Measurements from ENCODE around the gene GAGE12E. TPM values are rescaled to one million over a fixed set of nuclear protein-coding genes. Genes with fewer than 3 reads are reported as not detected.
"Not testable (repeated sequence)": the region's sequence is repeated elsewhere in the genome, so short reads cannot be mapped to it uniquely, and the experiment has no call there.

GAGE12E gene
- not detected for polyA plus RNA-seq

- H3K9me3 Mint-ChIP-seq; H3K4me3 Mint-ChIP-seq; H3K27me3 Mint-ChIP-seq (ENCODE audit: low read depth in 3 of 3); H3K36me3 Mint-ChIP-seq; H3K27ac Mint-ChIP-seq; DNase-seq; H3K4me1 Mint-ChIP-seq: not testable (repeated sequence)
Observed at GRCh38 chrX:49550989-49551388, at the start of gene GAGE12E. Gene GAGE12E (plus strand): TSS chrX:49551289. CDS start chrX:49552444, 1,155 bp downstream.

- not testable (repeated sequence) for H3K9me3 Mint-ChIP-seq
Observed at GRCh38 chrX:49531877-49532276, 19.2 kb upstream of the GAGE12E start, which contains the start of gene GAGE12C. Gene GAGE12C (plus strand): TSS chrX:49532177. CDS start chrX:49533332, 1,155 bp downstream.

DNA sequence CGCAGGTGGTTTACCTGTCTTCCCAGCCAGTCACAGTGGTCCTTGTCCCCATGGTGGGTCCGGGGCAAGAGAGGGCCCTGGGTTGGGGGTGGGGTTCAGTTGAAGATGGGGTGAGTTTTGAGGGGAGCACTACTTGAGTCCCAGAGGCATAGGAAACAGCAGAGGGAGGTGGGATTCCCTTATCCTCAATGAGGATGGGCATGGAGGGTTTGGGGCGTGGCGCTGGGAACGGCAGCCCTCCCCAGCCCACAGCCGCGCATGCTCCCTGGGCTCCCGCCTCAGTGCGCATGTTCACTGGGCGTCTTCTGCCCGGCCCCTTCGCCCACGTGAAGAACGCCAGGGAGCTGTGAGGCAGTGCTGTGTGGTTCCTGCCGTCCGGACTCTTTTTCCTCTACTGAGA is 9.7 kb upstream of the GAGE12E start, which contains the start of gene GAGE12D:
Gene GAGE12D, plus strand, starts transcription at position 301 of the 400 bp plus-strand sequence. CDS start 1,155 bp downstream, outside the sequence.
- H3K27ac Mint-ChIP-seq; H3K27me3 Mint-ChIP-seq (ENCODE audit: low read depth in 3 of 3); DNase-seq; H3K9me3 Mint-ChIP-seq; H3K4me3 Mint-ChIP-seq; H3K36me3 Mint-ChIP-seq; H3K4me1 Mint-ChIP-seq: not testable (repeated sequence)

More at GRCh38 chrX:49531877-49532276, 19.2 kb upstream of the GAGE12E start, which contains the start of gene GAGE12C:
- not testable (repeated sequence) for H3K27me3 Mint-ChIP-seq (ENCODE audit: low read depth in 3 of 3); H3K4me1 Mint-ChIP-seq; H3K36me3 Mint-ChIP-seq; H3K27ac Mint-ChIP-seq; H3K4me3 Mint-ChIP-seq; DNase-seq

DNA sequence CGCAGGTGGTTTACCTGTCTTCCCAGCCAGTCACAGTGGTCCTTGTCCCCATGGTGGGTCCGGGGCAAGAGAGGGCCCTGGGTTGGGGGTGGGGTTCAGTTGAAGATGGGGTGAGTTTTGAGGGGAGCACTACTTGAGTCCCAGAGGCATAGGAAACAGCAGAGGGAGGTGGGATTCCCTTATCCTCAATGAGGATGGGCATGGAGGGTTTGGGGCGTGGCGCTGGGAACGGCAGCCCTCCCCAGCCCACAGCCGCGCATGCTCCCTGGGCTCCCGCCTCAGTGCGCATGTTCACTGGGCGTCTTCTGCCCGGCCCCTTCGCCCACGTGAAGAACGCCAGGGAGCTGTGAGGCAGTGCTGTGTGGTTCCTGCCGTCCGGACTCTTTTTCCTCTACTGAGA is 9.5 kb downstream of the GAGE12E start, which contains the start of gene GAGE12F:
Gene GAGE12F, plus strand, starts transcription at position 301 of the 400 bp plus-strand sequence. CDS start 1,155 bp downstream, outside the sequence.
- not testable (repeated sequence) for H3K9me3 Mint-ChIP-seq; DNase-seq; H3K36me3 Mint-ChIP-seq; H3K4me3 Mint-ChIP-seq; H3K27ac Mint-ChIP-seq; H3K27me3 Mint-ChIP-seq (ENCODE audit: low read depth in 3 of 3); H3K4me1 Mint-ChIP-seq

GRCh38 chrX:49568728-49569127 is 17.6 kb downstream of the GAGE12E start:
- not testable (repeated sequence) for H3K9me3 Mint-ChIP-seq; H3K4me1 Mint-ChIP-seq; H3K36me3 Mint-ChIP-seq; H3K4me3 Mint-ChIP-seq; H3K27ac Mint-ChIP-seq; H3K27me3 Mint-ChIP-seq (ENCODE audit: low read depth in 3 of 3); DNase-seq

DNA sequence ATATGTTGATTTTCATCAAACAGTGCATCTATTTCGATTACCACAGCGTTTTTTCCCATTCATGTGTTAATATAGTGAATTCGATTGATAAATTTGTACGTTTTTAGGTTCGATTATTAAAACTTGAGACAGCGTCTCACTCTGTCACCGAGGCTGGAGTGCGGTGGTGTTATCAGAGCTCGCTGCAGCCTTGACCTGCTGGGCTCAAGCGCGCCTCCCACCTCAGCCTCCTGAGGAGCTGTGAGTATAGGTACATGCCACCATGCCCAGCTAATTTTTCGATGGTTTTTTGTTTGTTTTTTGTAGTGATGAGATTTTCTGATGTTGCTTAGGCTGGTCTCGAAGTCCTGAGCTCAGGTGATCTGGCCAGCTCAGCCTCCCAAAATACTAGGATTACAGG is 18.1 kb downstream of the GAGE12E start:
- not testable (repeated sequence) for H3K36me3 Mint-ChIP-seq; H3K4me3 Mint-ChIP-seq; H3K9me3 Mint-ChIP-seq; H3K27ac Mint-ChIP-seq; H3K4me1 Mint-ChIP-seq; DNase-seq; H3K27me3 Mint-ChIP-seq (ENCODE audit: low read depth in 3 of 3)

GRCh38 chrX:49570100-49570499 is 19.0 kb downstream of the GAGE12E start, which contains the start of gene GAGE12G:
Gene GAGE12G (plus strand): TSS chrX:49570400. CDS start chrX:49571555, 1,155 bp downstream.
- not testable (repeated sequence) for H3K27ac Mint-ChIP-seq; H3K4me3 Mint-ChIP-seq; DNase-seq; H3K36me3 Mint-ChIP-seq; H3K4me1 Mint-ChIP-seq; H3K9me3 Mint-ChIP-seq; H3K27me3 Mint-ChIP-seq (ENCODE audit: low read depth in 3 of 3)

DNA sequence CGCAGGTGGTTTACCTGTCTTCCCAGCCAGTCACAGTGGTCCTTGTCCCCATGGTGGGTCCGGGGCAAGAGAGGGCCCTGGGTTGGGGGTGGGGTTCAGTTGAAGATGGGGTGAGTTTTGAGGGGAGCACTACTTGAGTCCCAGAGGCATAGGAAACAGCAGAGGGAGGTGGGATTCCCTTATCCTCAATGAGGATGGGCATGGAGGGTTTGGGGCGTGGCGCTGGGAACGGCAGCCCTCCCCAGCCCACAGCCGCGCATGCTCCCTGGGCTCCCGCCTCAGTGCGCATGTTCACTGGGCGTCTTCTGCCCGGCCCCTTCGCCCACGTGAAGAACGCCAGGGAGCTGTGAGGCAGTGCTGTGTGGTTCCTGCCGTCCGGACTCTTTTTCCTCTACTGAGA is 28.6 kb downstream of the GAGE12E start, which contains the start of gene GAGE12H:
Gene GAGE12H, plus strand, starts transcription at position 301 of the 400 bp plus-strand sequence. CDS start 1,155 bp downstream, outside the sequence.
- H3K4me3 Mint-ChIP-seq; H3K4me1 Mint-ChIP-seq; H3K27ac Mint-ChIP-seq; H3K27me3 Mint-ChIP-seq (ENCODE audit: low read depth in 3 of 3); DNase-seq; H3K9me3 Mint-ChIP-seq; H3K36me3 Mint-ChIP-seq: not testable (repeated sequence)

DNA sequence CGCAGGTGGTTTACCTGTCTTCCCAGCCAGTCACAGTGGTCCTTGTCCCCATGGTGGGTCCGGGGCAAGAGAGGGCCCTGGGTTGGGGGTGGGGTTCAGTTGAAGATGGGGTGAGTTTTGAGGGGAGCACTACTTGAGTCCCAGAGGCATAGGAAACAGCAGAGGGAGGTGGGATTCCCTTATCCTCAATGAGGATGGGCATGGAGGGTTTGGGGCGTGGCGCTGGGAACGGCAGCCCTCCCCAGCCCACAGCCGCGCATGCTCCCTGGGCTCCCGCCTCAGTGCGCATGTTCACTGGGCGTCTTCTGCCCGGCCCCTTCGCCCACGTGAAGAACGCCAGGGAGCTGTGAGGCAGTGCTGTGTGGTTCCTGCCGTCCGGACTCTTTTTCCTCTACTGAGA is 38.1 kb downstream of the GAGE12E start, which contains the start of gene GAGE2A:
Gene GAGE2A, plus strand, starts transcription at position 301 of the 400 bp plus-strand sequence. CDS start 1,155 bp downstream, outside the sequence.
- not testable (repeated sequence) for H3K9me3 Mint-ChIP-seq; H3K36me3 Mint-ChIP-seq; H3K4me3 Mint-ChIP-seq; DNase-seq; H3K27me3 Mint-ChIP-seq (ENCODE audit: low read depth in 3 of 3); H3K27ac Mint-ChIP-seq; H3K4me1 Mint-ChIP-seq

DNA sequence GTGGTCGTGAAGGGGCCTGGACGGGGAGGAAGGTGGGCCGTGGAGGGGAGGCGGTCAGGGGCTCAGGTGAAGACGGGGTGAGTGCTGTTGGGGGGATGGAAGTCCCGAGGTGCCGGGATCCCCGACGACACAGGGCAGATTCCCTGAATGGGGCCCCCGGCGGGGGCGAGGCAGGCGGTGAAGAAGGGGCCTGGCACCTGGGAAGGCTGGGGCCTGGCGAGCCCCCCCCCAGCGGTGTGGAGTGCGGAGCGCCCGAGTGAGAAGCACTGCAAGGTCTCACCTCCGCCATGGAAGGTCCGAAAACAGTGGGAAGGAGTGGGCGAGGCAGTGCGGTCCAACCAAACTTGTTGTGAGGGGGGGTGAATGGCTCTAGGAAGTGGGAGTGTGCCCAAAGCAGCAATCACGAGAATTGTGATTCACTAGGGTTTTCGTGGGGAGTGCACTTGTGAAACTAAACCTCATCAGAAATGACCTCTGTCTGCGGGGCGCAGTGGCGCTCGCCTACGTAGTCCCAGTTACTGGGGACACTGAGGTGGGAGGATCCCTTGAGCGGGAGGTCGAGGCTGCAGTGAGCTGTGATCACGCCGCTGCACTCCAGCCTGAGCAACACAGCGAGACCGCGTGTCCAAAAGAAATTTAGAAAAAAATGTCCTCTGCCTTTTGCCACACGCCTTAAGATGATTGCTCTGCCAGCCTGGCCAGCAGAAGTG is 38.8 kb downstream of the GAGE12E start:
- H3K27ac Mint-ChIP-seq; H3K4me3 Mint-ChIP-seq; H3K36me3 Mint-ChIP-seq; H3K4me1 Mint-ChIP-seq; H3K27me3 Mint-ChIP-seq (ENCODE audit: low read depth in 3 of 3); H3K9me3 Mint-ChIP-seq: not testable (repeated sequence)
- DNase-seq: peak in 1 of 3 donors; percentile 2

- not testable (repeated sequence) for H3K9me3 Mint-ChIP-seq, H3K27ac Mint-ChIP-seq
Observed at GRCh38 chrX:49590488-49590887, 39.4 kb downstream of the GAGE12E start.

GRCh38 chrX:49598720-49599119 is 47.6 kb downstream of the GAGE12E start, which contains the start of gene GAGE1:
Gene GAGE1 (plus strand): TSS chrX:49599020. CDS start chrX:49600175, 1,155 bp downstream.
- H3K36me3 Mint-ChIP-seq; DNase-seq; H3K4me1 Mint-ChIP-seq; H3K4me3 Mint-ChIP-seq; H3K9me3 Mint-ChIP-seq; H3K27me3 Mint-ChIP-seq (ENCODE audit: low read depth in 3 of 3); H3K27ac Mint-ChIP-seq: not testable (repeated sequence)

More at GRCh38 chrX:49590488-49590887, 39.4 kb downstream of the GAGE12E start:
- not testable (repeated sequence) for H3K4me1 Mint-ChIP-seq; DNase-seq; H3K27me3 Mint-ChIP-seq (ENCODE audit: low read depth in 3 of 3); H3K4me3 Mint-ChIP-seq; H3K36me3 Mint-ChIP-seq
